ENCODE measurements around the gene ELMO1. TPM values are rescaled to one million over a fixed set of nuclear protein-coding genes. Genes with fewer than 3 reads are reported as not detected.

The ELMO1 gene
- polyA plus RNA-seq, 1 donor (not counting 4 experiments of a cell fraction or from before 2014, with no cell fraction given) = not detected

- Histone ChIP-seq H3K4me1 (ENCODE audit: control insufficient read depth, extremely low read depth, insufficient read depth, low read length) (peaks cover 3% of the 10 kb centered on the region), H3K27ac (ENCODE audit: control insufficient read depth, insufficient read depth, low read length) (no peak overlapping the region), H3K9me3 (ENCODE audit: control insufficient read depth, low read depth, low read length) (no peaks in the 10 kb centered on the region), H3K9ac (ENCODE audit: control insufficient read depth, extremely low read depth, insufficient read depth, low read length) (no peak overlapping the region), H3K4me2 (ENCODE audit: control insufficient read depth, extremely low read depth, insufficient read depth, low read depth, low read length) (no peak overlapping the region), H4K20me1 (ENCODE audit: control insufficient read depth, extremely low read depth, insufficient read depth, low read length) (no peaks in the 10 kb centered on the region), H3K36me3 (ENCODE audit: control insufficient read depth in 2 of 2, extremely low read depth in 1 of 2, insufficient read depth in 2 of 2, low read length in 2 of 2) (no peaks in the 10 kb centered on the region), H3K4me3 (ENCODE audit: control insufficient read depth in 2 of 3, extremely low read depth in 1 of 3, insufficient read depth in 2 of 3, low read depth in 1 of 3, low read length in 3 of 3) (no peak overlapping the region), H3K79me2 (ENCODE audit: control insufficient read depth, insufficient read depth, low read length) (no peaks in the 10 kb centered on the region), H3K9me1 (ENCODE audit: control insufficient read depth, extremely low read depth, insufficient read depth, low read length) (no peaks in the 10 kb centered on the region), H3K27me3 (ENCODE audit: control insufficient read depth, extremely low read depth, insufficient read depth, low read length) (no peaks in the 10 kb centered on the region), H2AFZ (ENCODE audit: control insufficient read depth, low read length) (no peak overlapping the region)
- FAIRE-seq (no peak), DNase-seq (ENCODE audit: low read depth, low spot score) (no peak)
- TF ChIP-seq EZH2 (IDR thresholded peaks at IDR 0.05; ENCODE audit: low read length) = no peak
- TF ChIP-seq, protein P1, sequence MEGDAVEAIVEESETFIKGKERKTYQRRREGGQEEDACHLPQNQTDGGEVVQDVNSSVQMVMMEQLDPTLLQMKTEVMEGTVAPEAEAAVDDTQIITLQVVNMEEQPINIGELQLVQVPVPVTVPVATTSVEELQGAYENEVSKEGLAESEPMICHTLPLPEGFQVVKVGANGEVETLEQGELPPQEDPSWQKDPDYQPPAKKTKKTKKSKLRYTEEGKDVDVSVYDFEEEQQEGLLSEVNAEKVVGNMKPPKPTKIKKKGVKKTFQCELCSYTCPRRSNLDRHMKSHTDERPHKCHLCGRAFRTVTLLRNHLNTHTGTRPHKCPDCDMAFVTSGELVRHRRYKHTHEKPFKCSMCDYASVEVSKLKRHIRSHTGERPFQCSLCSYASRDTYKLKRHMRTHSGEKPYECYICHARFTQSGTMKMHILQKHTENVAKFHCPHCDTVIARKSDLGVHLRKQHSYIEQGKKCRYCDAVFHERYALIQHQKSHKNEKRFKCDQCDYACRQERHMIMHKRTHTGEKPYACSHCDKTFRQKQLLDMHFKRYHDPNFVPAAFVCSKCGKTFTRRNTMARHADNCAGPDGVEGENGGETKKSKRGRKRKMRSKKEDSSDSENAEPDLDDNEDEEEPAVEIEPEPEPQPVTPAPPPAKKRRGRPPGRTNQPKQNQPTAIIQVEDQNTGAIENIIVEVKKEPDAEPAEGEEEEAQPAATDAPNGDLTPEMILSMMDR (optimal IDR thresholded peaks at IDR 0.05 in 1 of 3, IDR thresholded peaks at IDR 0.05 in 1 of 3, conservative IDR thresholded peaks at IDR 0.05 in 1 of 3; ENCODE audit: extremely low read depth in 1 of 3, insufficient read depth in 2 of 3, low read length in 3 of 3) = no peak
- dilution Hi-C loops (cut with MboI; ENCODE audit: extremely low pct_ligation_motif_present, low sequenced_read_pairs) = no loop called here
Measured at GRCh38 chr7:36814311-36814710, 634.4 kb downstream of the ELMO1 start.

DNA sequence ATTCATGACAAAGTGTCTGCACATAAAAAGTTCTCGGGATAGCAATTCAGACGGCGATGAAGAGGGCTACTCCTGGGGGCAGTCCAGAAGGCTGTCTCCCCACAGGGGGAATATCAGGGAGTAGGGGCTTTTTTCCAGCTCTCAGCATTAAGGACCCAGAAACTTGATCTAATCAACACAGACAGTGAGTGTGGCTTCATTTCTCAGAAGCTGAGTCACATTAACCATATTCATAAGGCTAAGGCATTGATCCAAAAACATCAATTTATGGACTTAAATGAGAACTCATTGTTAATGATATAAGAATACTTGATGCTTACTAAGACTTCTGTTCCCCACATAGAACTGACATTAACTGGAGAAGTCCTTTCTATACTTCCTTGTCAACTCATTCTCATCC lies 636.9 kb downstream of the ELMO1 start:
- Histone ChIP-seq H3K27ac (ENCODE audit: control insufficient read depth, insufficient read depth, low read length) (no peak overlapping the region), H3K4me1 (ENCODE audit: control insufficient read depth, extremely low read depth, insufficient read depth, low read length) (peaks cover 3% of the 10 kb centered on the region), H3K4me3 (ENCODE audit: control insufficient read depth in 2 of 3, extremely low read depth in 1 of 3, insufficient read depth in 2 of 3, low read depth in 1 of 3, low read length in 3 of 3) (no peak overlapping the region), H3K27me3 (ENCODE audit: control insufficient read depth, extremely low read depth, insufficient read depth, low read length) (no peaks in the 10 kb centered on the region), H3K36me3 (ENCODE audit: control insufficient read depth in 2 of 2, extremely low read depth in 1 of 2, insufficient read depth in 2 of 2, low read length in 2 of 2) (no peaks in the 10 kb centered on the region), H3K9me3 (ENCODE audit: control insufficient read depth, low read depth, low read length) (no peaks in the 10 kb centered on the region), H2AFZ (ENCODE audit: control insufficient read depth, low read length) (no peak overlapping the region), H3K9me1 (ENCODE audit: control insufficient read depth, extremely low read depth, insufficient read depth, low read length) (no peaks in the 10 kb centered on the region), H3K79me2 (ENCODE audit: control insufficient read depth, insufficient read depth, low read length) (no peaks in the 10 kb centered on the region), H3K9ac (ENCODE audit: control insufficient read depth, extremely low read depth, insufficient read depth, low read length) (no peak overlapping the region), H4K20me1 (ENCODE audit: control insufficient read depth, extremely low read depth, insufficient read depth, low read length) (no peaks in the 10 kb centered on the region), H3K4me2 (ENCODE audit: control insufficient read depth, extremely low read depth, insufficient read depth, low read depth, low read length) (no peak overlapping the region)
- DNase-seq (ENCODE audit: low read depth, low spot score) (no peak), FAIRE-seq (peak; percentile 66)
- dilution Hi-C loops (cut with MboI; ENCODE audit: extremely low pct_ligation_motif_present, low sequenced_read_pairs) = no loop called here
- TF ChIP-seq, protein P1 (optimal IDR thresholded peaks at IDR 0.05 in 1 of 3, IDR thresholded peaks at IDR 0.05 in 1 of 3, conservative IDR thresholded peaks at IDR 0.05 in 1 of 3; ENCODE audit: extremely low read depth in 1 of 3, insufficient read depth in 2 of 3, low read length in 3 of 3) = no peak
- no peak for TF ChIP-seq EZH2 (IDR thresholded peaks at IDR 0.05; ENCODE audit: low read length)

Measured in keratinocyte (primary cell).